Adrenal gland (tissue), 5 donors: ENCODE results near the gene PRR35.

Experiments
- POLR2A ChIP-seq, 2 donors: fragments of 450-650 bp; IDR thresholded peaks; one replicate each; pipeline ENCODE4 v1.6.1; 2017; ENCODE audit warnings: antibody characterized with exemption in 2 of 2, mild to moderate bottlenecking in 2 of 2, moderate library complexity in 1 of 2
- TF ChIP-seq, protein P1 (sequence below), 6 experiments: fragments of 450-650 bp in 4 of 6; fragments of 200-600 bp in 2 of 6; sonication (generic) in 1 of 6; IDR thresholded peaks; 1 replicate in 5 of 6; 2 replicates in 1 of 6; pipeline versions ENCODE4 v1.5.1 to v1.8.0; 2016 to 2021; ENCODE audit warnings: antibody characterized with exemption in 6 of 6, mild to moderate bottlenecking in 2 of 6, moderate library complexity in 1 of 6
- donor health status: DM: no; HTN: no; CAD: no.

DNA sequence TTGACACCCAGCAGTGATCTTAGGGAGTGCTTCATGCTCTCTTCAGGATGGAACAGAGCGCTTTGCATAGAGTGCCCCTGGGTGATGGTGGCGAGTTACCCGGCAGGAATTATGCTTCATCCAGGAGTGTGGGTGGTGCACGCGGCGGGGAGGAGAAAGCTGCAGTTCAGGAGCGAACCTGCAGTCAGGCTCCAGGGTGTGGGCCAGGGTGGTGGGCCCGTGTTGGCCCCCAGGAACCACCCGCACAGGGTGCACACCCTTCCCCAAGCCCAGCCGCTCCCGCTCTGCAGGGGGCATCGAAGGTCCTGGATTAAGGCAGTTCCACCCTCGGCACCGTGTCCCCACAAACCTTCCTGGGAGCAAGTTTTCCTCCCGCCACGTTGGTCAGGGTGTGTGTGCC lies 33.6 kb downstream of the PRR35 start:
- TF ChIP-seq, protein P1, sequence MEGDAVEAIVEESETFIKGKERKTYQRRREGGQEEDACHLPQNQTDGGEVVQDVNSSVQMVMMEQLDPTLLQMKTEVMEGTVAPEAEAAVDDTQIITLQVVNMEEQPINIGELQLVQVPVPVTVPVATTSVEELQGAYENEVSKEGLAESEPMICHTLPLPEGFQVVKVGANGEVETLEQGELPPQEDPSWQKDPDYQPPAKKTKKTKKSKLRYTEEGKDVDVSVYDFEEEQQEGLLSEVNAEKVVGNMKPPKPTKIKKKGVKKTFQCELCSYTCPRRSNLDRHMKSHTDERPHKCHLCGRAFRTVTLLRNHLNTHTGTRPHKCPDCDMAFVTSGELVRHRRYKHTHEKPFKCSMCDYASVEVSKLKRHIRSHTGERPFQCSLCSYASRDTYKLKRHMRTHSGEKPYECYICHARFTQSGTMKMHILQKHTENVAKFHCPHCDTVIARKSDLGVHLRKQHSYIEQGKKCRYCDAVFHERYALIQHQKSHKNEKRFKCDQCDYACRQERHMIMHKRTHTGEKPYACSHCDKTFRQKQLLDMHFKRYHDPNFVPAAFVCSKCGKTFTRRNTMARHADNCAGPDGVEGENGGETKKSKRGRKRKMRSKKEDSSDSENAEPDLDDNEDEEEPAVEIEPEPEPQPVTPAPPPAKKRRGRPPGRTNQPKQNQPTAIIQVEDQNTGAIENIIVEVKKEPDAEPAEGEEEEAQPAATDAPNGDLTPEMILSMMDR (IDR thresholded peaks at IDR 0.05), result no peak
- TF ChIP-seq POLR2A (IDR thresholded peaks at IDR 0.05), result no peak
